Upper lobe of left lung (tissue), 6 donors: ENCODE results near the gene DLGAP1. TPM values are rescaled to one million over a fixed set of nuclear protein-coding genes. Genes with fewer than 3 reads are reported as not detected.

ENCODE experiments used
- ATAC-seq, 2 donors: fragments of 200-7000 bp; cut with Tn5 transposase; one replicate each; pipeline ENCODE4 v1.9.1; 2022; ENCODE audit warnings: mild to moderate bottlenecking in 2 of 2, moderate library complexity in 2 of 2; ENCODE audit not compliant: low FRiP score in 2 of 2
- DNase-seq, 2 donors: peaks; one replicate each; pipeline ENCODE4 v3.0.0-alpha.2; 2019 to 2020
- H3K27ac ChIP-seq, 4 donors: fragments of 200-600 bp; sonication (generic); one replicate each; pipeline ENCODE4 v1.5.1; 2016 to 2019
- H3K27me3 ChIP-seq, 4 donors: fragments of 200-600 bp; sonication (generic); one replicate each; pipeline ENCODE4 v1.5.1; 2017 to 2019
- H3K36me3 ChIP-seq, 4 donors: fragments of 200-600 bp; sonication (generic); one replicate each; pipeline ENCODE4 v1.5.1; 2016 to 2019
- H3K4me1 ChIP-seq, 4 donors: fragments of 200-600 bp; sonication (generic); one replicate each; pipeline ENCODE4 v1.5.1; 2018 to 2019
- H3K4me3 ChIP-seq, 4 donors: fragments of 200-600 bp; sonication (generic); one replicate each; pipeline ENCODE4 v1.5.1; 2017 to 2019; ENCODE audit warnings: mild to moderate bottlenecking in 2 of 4, moderate library complexity in 1 of 4
- H3K9me3 ChIP-seq, 4 donors: fragments of 200-600 bp; sonication (generic); one replicate each; pipeline ENCODE4 v1.5.1; 2018 to 2019
- EP300 ChIP-seq, 4 donors: sonication (generic); formaldehyde crosslinking; IDR thresholded peaks; one replicate each; pipeline ENCODE4 v1.5.1; 2017; ENCODE audit warnings: antibody characterized with exemption in 4 of 4, control low read depth in 2 of 4
- POLR2A ChIP-seq, 4 donors: fragments of 450-650 bp; IDR thresholded peaks; one replicate each; pipeline ENCODE4 v1.5.1; 2016 to 2017; ENCODE audit warnings: antibody characterized with exemption in 4 of 4, mild to moderate bottlenecking in 2 of 4
- POLR2AphosphoS5 ChIP-seq, 2 donors: sonication (generic); formaldehyde crosslinking; IDR thresholded peaks; one replicate each; pipeline ENCODE4 v1.5.1; 2017; ENCODE audit warnings: antibody characterized with exemption in 2 of 2
- WGBS, 2 donors: methylation state at CpG; one replicate each; pipeline ENCODE4 v1.1.5; 2017 to 2018; 5-methylcytosine and 5-hydroxymethylcytosine counted together
- total RNA-seq, 6 donors: library from RNA; depleted of rRNA in 4 of 6; stranded (reverse); fragments of >200 nt in 4 of 6; gene quantifications; one replicate each; pipeline versions ENCODE4 v1.1.0 to v1.2.1, GENCODE V29; 2016 to 2021
- TF ChIP-seq, protein P1 (sequence below), 6 experiments: fragments of 450-650 bp in 4 of 6; fragments of 200-600 bp in 2 of 6; sonication (generic) in 2 of 6; IDR thresholded peaks; one replicate each; pipeline ENCODE4 v1.5.1; 2016 to 2019; ENCODE audit warnings: antibody characterized with exemption in 6 of 6
- donor health status: DM: no; HTN: no; CAD: no; lungs with moderate emphysema.
- donor health status: DM: no; HTN: yes; CAD: no; lungs with severe emphysema.

The DLGAP1 gene
- total RNA-seq, 6 donors from 2014 or later: 2.1 to 4.6 (median 3.6) TPM

DNA sequence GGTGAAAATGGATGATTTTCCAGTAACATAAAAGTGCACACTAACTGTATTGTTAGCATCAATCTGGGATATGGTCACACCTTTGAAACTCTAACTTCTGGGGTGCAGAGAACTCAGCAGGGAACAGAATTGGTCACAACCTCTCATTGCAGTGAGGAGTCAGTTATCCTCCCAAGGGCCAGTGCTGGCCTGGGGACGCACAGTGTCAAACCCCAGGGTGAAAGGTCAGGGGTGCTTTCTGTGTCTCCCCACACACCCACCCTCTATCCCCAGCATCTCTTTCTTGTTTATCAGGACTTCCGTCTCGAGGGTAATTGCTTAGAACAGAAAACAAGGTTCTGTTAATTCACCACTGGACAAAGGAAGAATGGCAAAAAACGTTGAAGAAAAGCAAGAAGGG, 208.7 kb downstream of the DLGAP1 start:
- H3K27me3 ChIP-seq: no peaks in the 10 kb centered on the region
- H3K36me3 ChIP-seq: no peaks in the 10 kb centered on the region
- DNase-seq (no peak), ATAC-seq (no peak)
- H3K4me1 ChIP-seq: no peaks in the 10 kb centered on the region
- WGBS, 2 donors: 66 to 73% methylated on average over 4 of the region's 4 CpGs
- TF ChIP-seq POLR2A (IDR thresholded peaks at IDR 0.05) (no peak), EP300 (IDR thresholded peaks at IDR 0.05) (no peak)
- TF ChIP-seq, protein P1, sequence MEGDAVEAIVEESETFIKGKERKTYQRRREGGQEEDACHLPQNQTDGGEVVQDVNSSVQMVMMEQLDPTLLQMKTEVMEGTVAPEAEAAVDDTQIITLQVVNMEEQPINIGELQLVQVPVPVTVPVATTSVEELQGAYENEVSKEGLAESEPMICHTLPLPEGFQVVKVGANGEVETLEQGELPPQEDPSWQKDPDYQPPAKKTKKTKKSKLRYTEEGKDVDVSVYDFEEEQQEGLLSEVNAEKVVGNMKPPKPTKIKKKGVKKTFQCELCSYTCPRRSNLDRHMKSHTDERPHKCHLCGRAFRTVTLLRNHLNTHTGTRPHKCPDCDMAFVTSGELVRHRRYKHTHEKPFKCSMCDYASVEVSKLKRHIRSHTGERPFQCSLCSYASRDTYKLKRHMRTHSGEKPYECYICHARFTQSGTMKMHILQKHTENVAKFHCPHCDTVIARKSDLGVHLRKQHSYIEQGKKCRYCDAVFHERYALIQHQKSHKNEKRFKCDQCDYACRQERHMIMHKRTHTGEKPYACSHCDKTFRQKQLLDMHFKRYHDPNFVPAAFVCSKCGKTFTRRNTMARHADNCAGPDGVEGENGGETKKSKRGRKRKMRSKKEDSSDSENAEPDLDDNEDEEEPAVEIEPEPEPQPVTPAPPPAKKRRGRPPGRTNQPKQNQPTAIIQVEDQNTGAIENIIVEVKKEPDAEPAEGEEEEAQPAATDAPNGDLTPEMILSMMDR (IDR thresholded peaks at IDR 0.05): no peak
- H3K9me3 ChIP-seq: no peaks in the 10 kb centered on the region
- H3K4me3 ChIP-seq: no peak overlapping the region
- H3K27ac ChIP-seq: no peak overlapping the region

DNA sequence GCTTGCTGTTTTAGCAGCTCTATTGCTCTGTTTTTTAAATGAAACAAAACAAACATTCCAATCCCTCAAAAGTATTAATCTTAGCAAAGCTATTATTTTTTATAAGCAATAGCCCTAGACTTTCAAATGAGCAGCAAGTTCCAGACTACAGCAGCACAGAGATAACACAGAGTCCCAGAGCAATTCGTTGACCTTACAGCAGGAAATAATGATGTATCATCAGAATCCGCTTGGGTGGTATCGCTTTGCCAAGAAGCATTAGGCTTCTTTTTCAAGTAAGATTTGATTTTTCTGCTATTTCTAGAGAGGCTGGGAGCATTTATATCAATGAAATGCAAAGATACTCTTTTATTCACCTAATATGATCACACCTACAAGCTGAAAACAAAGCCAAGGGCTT, 209.7 kb downstream of the DLGAP1 start:
- Histone ChIP-seq H3K4me1 (no peaks in the 10 kb centered on the region), H3K4me3 (no peak overlapping the region), H3K36me3 (no peaks in the 10 kb centered on the region), H3K27ac (no peak overlapping the region), H3K9me3 (no peaks in the 10 kb centered on the region), H3K27me3 (no peaks in the 10 kb centered on the region)
- WGBS, 2 donors: 57 to 64% methylated on average over 3 of the region's 3 CpGs
- no peak for TF ChIP-seq EP300 (IDR thresholded peaks at IDR 0.05)
- no peak for TF ChIP-seq POLR2A (IDR thresholded peaks at IDR 0.05)
- ATAC-seq: no peak
- DNase-seq: no peak

DNA sequence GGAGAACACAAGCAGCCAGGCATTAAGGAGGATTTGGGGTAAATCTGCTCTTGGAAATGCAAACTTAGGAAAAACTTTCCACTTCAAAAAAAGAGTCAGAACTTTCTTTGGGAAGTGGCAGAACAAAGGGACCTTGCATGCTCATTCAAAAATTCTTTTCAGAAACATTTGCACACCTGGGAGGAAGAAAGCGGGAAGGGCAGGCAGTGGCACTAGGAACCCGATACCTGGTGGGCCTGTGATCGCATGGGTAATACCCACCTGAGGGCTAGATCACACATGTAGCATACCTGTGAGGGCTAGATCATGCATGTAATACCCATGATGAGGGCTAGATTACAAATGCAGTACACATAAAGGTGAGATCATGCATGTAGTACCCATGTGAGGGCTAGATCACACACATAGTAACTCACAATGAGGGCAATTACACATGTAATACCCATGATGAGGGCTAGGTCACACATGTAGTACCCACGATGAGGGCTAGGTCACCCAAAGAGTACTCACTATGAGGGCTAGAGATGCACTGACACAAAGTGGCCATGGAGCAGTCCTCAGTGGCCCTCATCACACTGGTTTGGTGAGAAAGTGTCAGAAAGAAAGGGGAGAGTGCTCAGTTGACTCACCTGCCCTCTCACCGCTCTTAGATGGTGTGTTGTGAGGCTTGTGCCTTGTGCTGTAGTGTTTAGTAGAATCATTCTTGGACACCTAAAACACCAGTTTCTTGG, 212.5 kb downstream of the DLGAP1 start:
- WGBS, 2 donors: 91 to 93% methylated on average over 5 of the region's 5 CpGs
- H3K36me3 ChIP-seq: no peaks in the 10 kb centered on the region
- TF ChIP-seq, protein P1 (IDR thresholded peaks at IDR 0.05): no peak
- ATAC-seq: no peak
- no peak for DNase-seq
- no peak overlapping the region for H3K4me3 ChIP-seq
- H3K4me1 ChIP-seq: no peaks in the 10 kb centered on the region
- no peaks in the 10 kb centered on the region for H3K9me3 ChIP-seq
- H3K27me3 ChIP-seq: no peaks in the 10 kb centered on the region
- no peak overlapping the region for H3K27ac ChIP-seq

DNA sequence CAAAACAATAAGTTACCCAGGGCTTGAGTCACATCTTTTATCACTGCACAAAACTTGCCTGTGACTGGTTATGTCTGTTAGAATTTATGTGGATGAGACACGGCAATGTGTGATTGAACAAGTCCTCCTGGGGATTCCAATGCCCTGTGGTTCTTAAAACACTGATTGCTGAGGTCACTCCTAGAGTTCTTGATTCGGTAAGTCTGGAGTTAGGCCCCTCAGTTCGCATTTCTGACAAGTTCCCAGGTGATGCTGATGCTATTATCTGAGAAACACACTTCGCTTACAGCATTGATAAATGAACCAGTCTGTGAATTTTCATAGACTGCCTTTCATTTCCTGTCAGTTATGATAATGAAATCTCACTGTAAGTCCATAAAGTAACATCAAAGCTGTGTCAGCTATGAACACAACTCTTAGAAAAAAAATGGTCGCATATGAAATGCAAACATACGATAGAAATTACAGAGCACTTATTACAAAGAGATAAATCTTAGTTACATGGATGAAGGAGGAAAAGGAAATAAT, 214.0 kb downstream of the DLGAP1 start:
- no peaks in the 10 kb centered on the region for H3K4me1 ChIP-seq
- WGBS, 2 donors: 55 to 64% methylated on average over 6 of the region's 6 CpGs
- H3K9me3 ChIP-seq: no peaks in the 10 kb centered on the region
- no peak for DNase-seq
- ATAC-seq: no peak
- TF ChIP-seq POLR2A (IDR thresholded peaks at IDR 0.05): no peak
- no peak for TF ChIP-seq EP300 (IDR thresholded peaks at IDR 0.05)
- TF ChIP-seq, protein P1 (IDR thresholded peaks at IDR 0.05): no peak
- no peak for TF ChIP-seq POLR2AphosphoS5 (IDR thresholded peaks at IDR 0.05)
- H3K27ac ChIP-seq: no peak overlapping the region
- no peaks in the 10 kb centered on the region for H3K27me3 ChIP-seq
- H3K36me3 ChIP-seq: no peaks in the 10 kb centered on the region
- no peak overlapping the region for H3K4me3 ChIP-seq

DNA sequence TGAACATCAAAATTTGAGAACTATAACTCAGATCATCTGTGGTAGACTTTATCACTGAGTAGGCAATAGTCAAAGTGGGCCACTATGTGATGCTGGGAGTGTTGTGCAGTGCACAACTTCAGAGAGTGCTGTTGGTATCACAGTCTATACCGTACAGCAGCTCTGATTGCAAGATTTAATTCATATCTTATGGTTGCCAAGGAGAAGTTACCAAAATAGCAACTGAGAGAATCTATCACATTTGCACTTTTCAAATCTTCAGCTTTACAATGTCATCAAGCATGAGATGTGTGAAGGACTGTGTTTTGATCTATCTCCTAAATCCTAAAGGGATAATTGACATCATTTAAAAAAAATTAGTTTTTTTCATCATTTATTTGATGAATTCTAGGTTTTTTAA, 216.1 kb downstream of the DLGAP1 start:
- Histone ChIP-seq H3K27ac (no peak overlapping the region), H3K9me3 (no peaks in the 10 kb centered on the region), H3K36me3 (no peaks in the 10 kb centered on the region), H3K4me3 (no peak overlapping the region), H3K27me3 (no peaks in the 10 kb centered on the region), H3K4me1 (no peaks in the 10 kb centered on the region)
- TF ChIP-seq, protein P1 (IDR thresholded peaks at IDR 0.05): no peak
- no peak for TF ChIP-seq POLR2AphosphoS5 (IDR thresholded peaks at IDR 0.05)
- no peak for TF ChIP-seq POLR2A (IDR thresholded peaks at IDR 0.05)
- TF ChIP-seq EP300 (IDR thresholded peaks at IDR 0.05): no peak
- 72 to 84% methylated on average over 1 of the region's 1 CpG for WGBS, 2 donors
- ATAC-seq (no peak), DNase-seq (no peak)
